NCI-H510A (cell line): ENCODE results near the gene RAB27B.
A peak's percentile ranks its signal among the peaks of the same experiment; 100 is the strongest.
"Not testable (repeated sequence)": the region's sequence is repeated elsewhere in the genome, so short reads cannot be mapped to it uniquely, and the experiment has no call there.

ENCODE experiments used
- DNase-seq: peaks from one replicate; lab custom pipeline; 2025; lab: John Stamatoyannopoulos, UW

Gene RAB27B

GRCh38 chr18:54820785-54821275 is 7.4 kb upstream of the RAB27B start:
- DNase-seq, result not testable (repeated sequence)

- DNase-seq, result no peak
These were observed 5.1 kb upstream of the RAB27B start for GRCh38 chr18:54822872-54823845.

- DNase-seq, result no peak
These were observed 3.5 kb upstream of the RAB27B start for GRCh38 chr18:54824761-54825160.

GRCh38 chr18:54825601-54826344 is 2.5 kb upstream of the RAB27B start:
- DNase-seq, result no peak

GRCh38 chr18:54828986-54829385 is 709 bp downstream of the RAB27B start:
- DNase-seq, result no peak

- DNase-seq, result peak; percentile 3
These were observed 1.6 kb downstream of the RAB27B start for GRCh38 chr18:54829856-54830255.

GRCh38 chr18:54830260-54830659 is 2.0 kb downstream of the RAB27B start:
- no peak for DNase-seq

GRCh38 chr18:54830866-54831265 is 2.6 kb downstream of the RAB27B start:
- DNase-seq, result no peak

GRCh38 chr18:54835944-54836343 is 7.7 kb downstream of the RAB27B start:
- no peak for DNase-seq

- DNase-seq, result no peak
These were observed 15.0 kb downstream of the RAB27B start for GRCh38 chr18:54843314-54843713.

GRCh38 chr18:54845787-54846186 is 17.5 kb downstream of the RAB27B start:
- no peak for DNase-seq

- no peak for DNase-seq
These were observed 19.8 kb downstream of the RAB27B start for GRCh38 chr18:54848121-54848520.

GRCh38 chr18:54849683-54850082 is 21.4 kb downstream of the RAB27B start:
- DNase-seq, result no peak

GRCh38 chr18:54850598-54850997 is 22.3 kb downstream of the RAB27B start:
- DNase-seq, result no peak

- DNase-seq, result no peak
These were observed 24.8 kb downstream of the RAB27B start for GRCh38 chr18:54852780-54853675.

GRCh38 chr18:54855050-54855449 is 26.8 kb downstream of the RAB27B start:
- not testable (repeated sequence) for DNase-seq

GRCh38 chr18:54856105-54856646 is 27.9 kb downstream of the RAB27B start:
- DNase-seq, result no peak

- no peak for DNase-seq
These were observed 29.2 kb downstream of the RAB27B start for GRCh38 chr18:54857499-54857898.

- no peak for DNase-seq
These were observed 31.6 kb downstream of the RAB27B start for GRCh38 chr18:54859667-54860421.

- no peak for DNase-seq
These were observed 32.7 kb downstream of the RAB27B start for GRCh38 chr18:54860941-54861340.

GRCh38 chr18:54867131-54867530 is 38.9 kb downstream of the RAB27B start:
- no peak for DNase-seq
